Fibroblast of lung (primary cell): Measurements from ENCODE around the gene CHD6. TPM values are rescaled to one million over a fixed set of nuclear protein-coding genes. Genes with fewer than 3 reads are reported as not detected.

Experiments
- DNase-seq, 2 donors: peaks; one replicate each; pipeline versions ENCODE4 v3.0.0 to v3.0.0-alpha.2; 2010; ENCODE audit warnings: low read depth in 2 of 2
- H2AFZ ChIP-seq: 2 replicates; pipeline ENCODE4 v1.5.1; 2012; ENCODE audit warnings: low read length, control low read depth, inconsistent platforms
- H3K27ac ChIP-seq: 2 replicates; pipeline ENCODE4 v1.5.1; 2011; ENCODE audit warnings: low read length, control low read depth; ENCODE audit not compliant: insufficient read depth
- H3K27me3 ChIP-seq: 2 replicates; pipeline ENCODE4 v1.5.1; 2011; ENCODE audit warnings: mild to moderate bottlenecking, low read length; ENCODE audit not compliant: control insufficient read depth, insufficient read depth
- H3K36me3 ChIP-seq: 2 replicates; pipeline ENCODE4 v1.5.1; 2011; ENCODE audit warnings: low read length; ENCODE audit not compliant: control insufficient read depth, insufficient read depth
- H3K4me1 ChIP-seq: 2 replicates; pipeline ENCODE4 v1.5.1; 2011; ENCODE audit warnings: low read length; ENCODE audit not compliant: control insufficient read depth, insufficient read depth; ENCODE audit errors: extremely low read depth
- H3K4me2 ChIP-seq: 2 replicates; pipeline ENCODE4 v1.5.1; 2011; ENCODE audit warnings: low read length, control low read depth; ENCODE audit not compliant: insufficient read depth; ENCODE audit errors: extremely low read depth
- H3K4me3 ChIP-seq, 4 experiments: fragments of 200-600 bp in 1 of 4; sonication (generic) in 1 of 4; replicated peaks in 1 of 4; 2 replicates each; pipeline ENCODE4 v1.5.1; 2011 to 2016; ENCODE audit warnings: low read length in 4 of 4, low read depth in 3 of 4, mild to moderate bottlenecking in 3 of 4, control low read depth in 2 of 4, inconsistent platforms in 1 of 4, mixed read lengths in 1 of 4; ENCODE audit not compliant: insufficient read depth in 1 of 4; ENCODE audit errors: control extremely low read depth in 1 of 4
- H3K79me2 ChIP-seq: 2 replicates; pipeline ENCODE4 v1.5.1; 2012; ENCODE audit warnings: mild to moderate bottlenecking, low read length, inconsistent platforms; ENCODE audit not compliant: control insufficient read depth, insufficient read depth
- H3K9ac ChIP-seq: 2 replicates; pipeline ENCODE4 v1.5.1; 2011; ENCODE audit warnings: mild to moderate bottlenecking, low read length, control low read depth; ENCODE audit not compliant: insufficient read depth
- H3K9me3 ChIP-seq: 2 replicates; pipeline ENCODE4 v1.5.1; 2012; ENCODE audit warnings: low read depth, low read length; ENCODE audit not compliant: control insufficient read depth, insufficient read depth
- H4K20me1 ChIP-seq: 2 replicates; pipeline ENCODE4 v1.5.1; 2011; ENCODE audit warnings: low read length; ENCODE audit not compliant: control insufficient read depth, insufficient read depth; ENCODE audit errors: extremely low read depth
- EZH2 ChIP-seq: IDR thresholded peaks from 2 replicates; pipeline ENCODE4 v1.5.1; 2012; ENCODE audit warnings: low read length, control low read depth, mild to moderate bottlenecking; ENCODE audit errors: missing control alignments
- polyA plus RNA-seq, 2 donors: library from polyadenylated mRNA; depleted of rRNA in 1 of 2; stranded (reverse) in 1 of 2; unstranded in 1 of 2; fragments of >200 nt; gene quantifications; 2 replicates each; pipeline ENCODE4 v1.2.1, GENCODE V29; 2011 to 2012; ENCODE audit warnings: missing spikeins in 1 of 2
- total RNA-seq: library from RNA; depleted of rRNA; stranded (reverse); fragments of >200 nt; gene quantifications from 2 replicates; pipeline ENCODE4 v1.2.1, GENCODE V29; 2014
- TF ChIP-seq, protein P1 (sequence below), 2 donors: IDR thresholded peaks in 1 of 2; conservative IDR thresholded peaks in 1 of 2; 1 replicate in 1 of 2; 2 replicates in 1 of 2; pipeline ENCODE4 v1.5.1; 2011 to 2012; ENCODE audit warnings: low read length in 2 of 2, control low read depth in 1 of 2, inconsistent platforms in 1 of 2, low read depth in 1 of 2, mild to moderate bottlenecking in 1 of 2

The CHD6 gene
- total and polyA plus RNA-seq, 2 donors (not counting 1 experiment from before 2014, with no cell fraction given), result 13.4 to 25.9 TPM

- Histone ChIP-seq H3K9me3 (no peaks in the 10 kb centered on the region), H3K4me3 (no peak overlapping the region), H3K27ac (no peak overlapping the region), H3K9ac (no peak overlapping the region), H3K4me2 (no peak overlapping the region), H4K20me1 (no peaks in the 10 kb centered on the region), H2AFZ (no peak overlapping the region), H3K79me2 (no peaks in the 10 kb centered on the region), H3K4me1 (no peaks in the 10 kb centered on the region), H3K27me3 (peaks cover 32% of the 10 kb centered on the region), H3K36me3 (no peaks in the 10 kb centered on the region)
- DNase-seq, result no peak
- TF ChIP-seq, protein P1, sequence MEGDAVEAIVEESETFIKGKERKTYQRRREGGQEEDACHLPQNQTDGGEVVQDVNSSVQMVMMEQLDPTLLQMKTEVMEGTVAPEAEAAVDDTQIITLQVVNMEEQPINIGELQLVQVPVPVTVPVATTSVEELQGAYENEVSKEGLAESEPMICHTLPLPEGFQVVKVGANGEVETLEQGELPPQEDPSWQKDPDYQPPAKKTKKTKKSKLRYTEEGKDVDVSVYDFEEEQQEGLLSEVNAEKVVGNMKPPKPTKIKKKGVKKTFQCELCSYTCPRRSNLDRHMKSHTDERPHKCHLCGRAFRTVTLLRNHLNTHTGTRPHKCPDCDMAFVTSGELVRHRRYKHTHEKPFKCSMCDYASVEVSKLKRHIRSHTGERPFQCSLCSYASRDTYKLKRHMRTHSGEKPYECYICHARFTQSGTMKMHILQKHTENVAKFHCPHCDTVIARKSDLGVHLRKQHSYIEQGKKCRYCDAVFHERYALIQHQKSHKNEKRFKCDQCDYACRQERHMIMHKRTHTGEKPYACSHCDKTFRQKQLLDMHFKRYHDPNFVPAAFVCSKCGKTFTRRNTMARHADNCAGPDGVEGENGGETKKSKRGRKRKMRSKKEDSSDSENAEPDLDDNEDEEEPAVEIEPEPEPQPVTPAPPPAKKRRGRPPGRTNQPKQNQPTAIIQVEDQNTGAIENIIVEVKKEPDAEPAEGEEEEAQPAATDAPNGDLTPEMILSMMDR (conservative IDR thresholded peaks at IDR 0.05 in 1 of 2, IDR thresholded peaks at IDR 0.05 in 1 of 2; ENCODE audit: low read depth in 1 of 2, low read length in 2 of 2), result no peak
- TF ChIP-seq EZH2, result no peak
Measured at GRCh38 chr20:41367393-41367695, 250.8 kb downstream of the CHD6 start.

DNA sequence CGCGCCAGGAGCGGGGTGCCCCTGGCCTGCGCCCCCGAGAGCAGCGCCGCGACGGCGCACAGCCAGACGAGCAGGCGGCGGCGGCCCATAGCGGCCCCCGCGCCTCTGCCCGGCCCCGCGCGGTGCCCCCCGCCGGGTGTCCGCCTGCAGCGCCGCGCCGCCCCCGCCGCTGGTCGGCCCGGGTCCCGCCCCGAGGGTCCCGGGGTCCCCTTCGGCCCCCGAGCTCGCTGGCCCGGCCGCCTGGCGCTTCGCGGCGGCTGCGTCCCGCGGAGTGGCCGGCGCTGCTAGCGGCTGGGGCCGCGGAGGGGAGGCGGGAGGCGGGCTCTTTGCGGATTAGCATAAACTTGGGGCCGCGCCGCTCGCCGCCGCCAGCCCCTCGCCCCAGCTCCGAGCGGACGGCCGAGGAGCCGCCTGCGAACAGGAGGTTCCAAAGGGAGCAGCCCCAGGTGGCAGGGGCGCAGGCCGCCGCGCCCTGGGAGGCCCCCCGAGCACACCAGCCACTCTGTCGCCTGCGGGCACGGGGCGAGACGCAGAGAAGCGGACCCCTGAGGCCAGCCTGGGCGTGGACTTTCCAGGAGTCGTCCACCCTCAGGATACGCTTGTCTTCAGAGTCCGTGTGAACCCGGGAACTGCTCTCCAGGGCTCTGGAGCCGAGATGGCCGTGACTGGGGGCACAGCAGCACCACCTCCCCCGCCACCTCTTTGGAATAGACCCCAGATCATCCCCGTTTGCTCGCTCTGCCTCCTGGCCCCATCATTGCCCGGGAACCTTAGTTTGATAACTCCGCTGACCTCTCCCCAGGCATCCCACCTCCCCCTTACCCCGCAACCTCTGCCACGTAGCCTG lies 251.4 kb downstream of the CHD6 start, which contains the start of gene EMILIN3:
EMILIN3 (minus strand) TSS at position 273 of the 847 bp plus-strand sequence; CDS start at position 89, 184 bp downstream.
- Histone ChIP-seq H2AFZ (no peak within 1 kb of the TSS), H3K27ac (no peak within 1 kb of the TSS), H3K27me3 (peaks cover 32% of the 10 kb centered on the region), H3K4me3 (no peak within 1 kb of the TSS), H4K20me1 (no peaks in the 10 kb centered on the region), H3K4me1 (no peaks in the 10 kb centered on the region), H3K4me2 (no peak within 1 kb of the TSS), H3K36me3 (no peaks in the 10 kb centered on the region), H3K9ac (no peak within 1 kb of the TSS), H3K79me2 (no peaks in the 10 kb centered on the region), H3K9me3 (no peaks in the 10 kb centered on the region)
- DNase-seq, result no peak
- TF ChIP-seq, protein P1 (conservative IDR thresholded peaks at IDR 0.05 in 1 of 2, IDR thresholded peaks at IDR 0.05 in 1 of 2; ENCODE audit: low read depth in 1 of 2, low read length in 2 of 2), result no peak
- TF ChIP-seq EZH2, result peak; percentile 94

DNA sequence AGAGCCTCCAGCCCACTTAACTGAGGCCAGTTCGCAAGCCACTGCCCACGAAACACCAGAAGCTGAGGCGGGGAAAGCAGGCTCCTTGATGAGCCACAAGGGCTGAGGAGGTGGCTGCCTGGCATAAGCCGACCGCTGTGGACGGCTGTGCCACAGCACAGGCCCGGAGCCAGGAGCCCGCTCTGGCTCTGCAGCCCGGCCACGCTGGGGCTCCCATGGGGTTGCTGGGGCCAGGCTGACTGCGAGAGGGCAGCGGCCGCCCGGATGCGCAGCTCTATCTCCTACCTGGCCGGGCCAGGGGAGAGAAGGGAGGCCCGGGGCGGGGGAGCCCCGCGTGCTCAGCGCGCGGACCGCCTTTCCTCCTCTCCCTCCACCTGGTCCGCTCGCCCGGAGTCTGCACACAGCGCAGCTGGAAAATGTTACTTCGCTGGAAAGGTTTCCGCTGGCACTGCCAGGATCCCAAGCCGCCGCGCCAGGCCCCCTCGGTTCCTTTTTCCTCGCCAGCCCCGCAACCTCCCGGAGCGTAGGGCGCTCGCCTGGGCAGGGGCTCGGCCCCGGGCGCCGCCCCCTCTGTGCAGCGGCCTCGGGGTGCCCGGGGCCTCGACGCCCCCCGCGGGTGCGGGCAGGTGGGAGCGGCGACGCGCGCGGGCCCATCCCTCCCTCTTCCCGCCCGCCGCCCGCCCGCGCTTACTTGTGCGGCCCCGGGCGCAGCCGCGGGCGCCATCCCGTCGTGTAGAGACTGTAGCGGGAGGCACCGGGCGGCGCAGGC lies 252.2 kb downstream of the CHD6 start:
- H2AFZ ChIP-seq, result no peak overlapping the region
- DNase-seq, result no peak
- H3K9ac ChIP-seq, result no peak overlapping the region
- H3K27ac ChIP-seq, result no peak overlapping the region
- H3K4me3 ChIP-seq, result no peak overlapping the region
- no peaks in the 10 kb centered on the region for H3K36me3 ChIP-seq
- H4K20me1 ChIP-seq, result no peaks in the 10 kb centered on the region
- no peaks in the 10 kb centered on the region for H3K9me3 ChIP-seq
- no peaks in the 10 kb centered on the region for H3K79me2 ChIP-seq
- peaks cover 32% of the 10 kb centered on the region for H3K27me3 ChIP-seq
- TF ChIP-seq, protein P1 (conservative IDR thresholded peaks at IDR 0.05 in 1 of 2, IDR thresholded peaks at IDR 0.05 in 1 of 2; ENCODE audit: low read depth in 1 of 2, low read length in 2 of 2), result no peak
- TF ChIP-seq EZH2, result peak; percentile 88
- no peaks in the 10 kb centered on the region for H3K4me1 ChIP-seq
- no peak overlapping the region for H3K4me2 ChIP-seq
